Mucosa of descending colon (tissue), 3 donors: ENCODE data around the gene LZTR1. TPM values are rescaled to one million over a fixed set of nuclear protein-coding genes. Genes with fewer than 3 reads are reported as not detected.

ENCODE experiments used
- ATAC-seq: fragments of 200-7000 bp; cut with Tn5 transposase; one replicate; pipeline ENCODE4 v1.9.1; 2020; ENCODE audit warnings: mild to moderate bottlenecking, moderate library complexity
- DNase-seq, 3 donors: peaks; one replicate each; pipeline ENCODE4 v3.0.0-alpha.2; 2020
- H3K36me3 ChIP-seq: fragments of 200-600 bp; one replicate; pipeline ENCODE4 v1.8.0; 2021; ENCODE audit warnings: low read depth, mild to moderate bottlenecking
- H3K4me1 ChIP-seq: fragments of 200-600 bp; one replicate; pipeline ENCODE4 v1.8.0; 2021; ENCODE audit warnings: low read depth, mild to moderate bottlenecking
- H3K4me3 ChIP-seq: fragments of 200-600 bp; one replicate; pipeline ENCODE4 v1.8.0; 2021; ENCODE audit warnings: mild to moderate bottlenecking
- H3K9me3 ChIP-seq: fragments of 200-600 bp; one replicate; pipeline ENCODE4 v1.8.0; 2021; ENCODE audit warnings: mild to moderate bottlenecking
- CTCF ChIP-seq: fragments of 200-600 bp; IDR thresholded peaks from one replicate; pipeline ENCODE4 v1.8.0; 2022; ENCODE audit warnings: antibody characterized with exemption, mild to moderate bottlenecking
- intact Hi-C, 2 donors: fragments of 100-400 bp; cut with DNase I in 1 of 2; cut with micrococcal nuclease in 1 of 2; formaldehyde crosslinking; loops; one replicate each; pipeline versions ENCODE4 v1.11.0 to v1.11.1; 2022; cut with DNase I, micrococcal nuclease
- total RNA-seq, 3 donors: library from RNA; stranded (reverse); fragmentation: NEBNext Ultra II Directional in 2 of 3; extraction: Animal tissue kit (Norgen Biotek cat#: 25700) in 2 of 3; gene quantifications; one replicate each; pipeline versions ENCODE4 v1.2.1 to v1.2.4, GENCODE V29; 2021 to 2023
- donor health status: DM: no; HTN: no; CAD: no; lungs with moderate emphysema.
- donor health status: DM: no; HTN: no; CAD: no.
- donor health status: DM: no; HTN: yes; CAD: no.

The LZTR1 gene
- total RNA-seq, 3 donors from 2014 or later: 42.9 to 71.3 (median 43.6) TPM

GRCh38 chr22:20987375-20987774 is 5.3 kb downstream of the LZTR1 start:
- peaks cover 5% of the 10 kb centered on the region for H3K36me3 ChIP-seq
- intact Hi-C loops: loop anchor here in 1 of 2 donors (10.0 kb wide), 1 partner anchor 73 kb away; the partner anchor contains the start of gene CRKL
- no peak for TF ChIP-seq CTCF

GRCh38 chr22:20988573-20989322 is 6.7 kb downstream of the LZTR1 start:
- DNase-seq: no peak
- H3K4me3 ChIP-seq: no peak overlapping the region
- intact Hi-C loops: loop anchor here in 1 of 2 donors (10.0 kb wide), 1 partner anchor 74 kb away; the partner anchor contains the start of gene CRKL
- H3K9me3 ChIP-seq: no peaks in the 10 kb centered on the region
- peaks cover 5% of the 10 kb centered on the region for H3K36me3 ChIP-seq
- H3K4me1 ChIP-seq: no peaks in the 10 kb centered on the region
- no peak for ATAC-seq
- TF ChIP-seq CTCF: no peak

More at GRCh38 chr22:20987375-20987774, 5.3 kb downstream of the LZTR1 start:
- ATAC-seq (no peak), DNase-seq (no peak)
- H3K4me3 ChIP-seq: no peak overlapping the region
- peaks cover 7% of the 10 kb centered on the region for H3K4me1 ChIP-seq
- H3K9me3 ChIP-seq: no peaks in the 10 kb centered on the region

- intact Hi-C loops: loop anchor here in 1 of 2 donors (10.0 kb wide), 1 partner anchor 75 kb away; the partner anchor contains the start of gene CRKL
- TF ChIP-seq CTCF: no peak
- no peak overlapping the region for H3K4me3 ChIP-seq
- no peaks in the 10 kb centered on the region for H3K4me1 ChIP-seq
- H3K9me3 ChIP-seq: no peaks in the 10 kb centered on the region
- ATAC-seq (no peak), DNase-seq (no peak)
- H3K36me3 ChIP-seq: peaks cover 5% of the 10 kb centered on the region
Measured at GRCh38 chr22:20989323-20990138, 7.4 kb downstream of the LZTR1 start.

GRCh38 chr22:20990184-20991180 is 8.4 kb downstream of the LZTR1 start:
- no peak for TF ChIP-seq CTCF
- no peak for DNase-seq
- Histone ChIP-seq H3K9me3 (no peaks in the 10 kb centered on the region), H3K36me3 (peaks cover 5% of the 10 kb centered on the region), H3K4me1 (no peaks in the 10 kb centered on the region), H3K4me3 (no peak overlapping the region)
- intact Hi-C loops: no loop called here
- ATAC-seq: no peak
